Endothelial cell of umbilical vein (primary cell): ENCODE measurements around the gene PTPN13. TPM values are rescaled to one million over a fixed set of nuclear protein-coding genes. Genes with fewer than 3 reads are reported as not detected.

Experiments
- BruUV-seq: library from RNA; stranded (reverse); fragments of 400-500 nt; replicated peaks from 2 replicates; lab custom pipeline; 2021; lab: Mats Ljungman, UMichigan
- CTCF ChIA-PET: fragments of 300-600, 350-600 bp; sonication (Branson Sonifier 250); formaldehyde crosslinking; loops from one replicate; lab custom pipeline; 2021; ENCODE audit warnings: antibody characterized with exemption, inconsistent platforms; lab: Charles Lee
- POLR2A ChIA-PET: fragments of 300-600, 350-600 bp; sonication (Branson Sonifier 250); formaldehyde crosslinking; loops from one replicate; lab custom pipeline; 2021; ENCODE audit warnings: antibody characterized with exemption, inconsistent platforms; lab: Charles Lee
- DNase-seq: peaks from one replicate; pipeline ENCODE4 v3.0.0-alpha.2; 2011; ENCODE audit warnings: low read depth, low spot score
- FAIRE-seq: peaks from 2 replicates; lab custom pipeline; 2011; peaks lifted over from hg19 to GRCh38; lab: Jason Lieb, UNC
- H2AFZ ChIP-seq: 2 replicates; pipeline ENCODE4 v1.6.0; 2012; ENCODE audit warnings: low read depth, low read length, control low read depth, inconsistent platforms
- H3K27ac ChIP-seq: 2 replicates; pipeline ENCODE4 v1.5.1; 2011; ENCODE audit warnings: low read depth, mild to moderate bottlenecking, control low read depth, low read length, moderate library complexity; ENCODE audit not compliant: insufficient read depth
- H3K27me3 ChIP-seq, 2 experiments: 2 replicates each; pipeline versions ENCODE4 v1.6.0 to v1.6.1; 2011; ENCODE audit warnings: low read length in 2 of 2, mixed read lengths in 1 of 2; ENCODE audit not compliant: control insufficient read depth in 2 of 2, insufficient read depth in 2 of 2
- H3K36me3 ChIP-seq, 2 experiments: 2 replicates in 1 of 2; 3 replicates in 1 of 2; pipeline ENCODE4 v1.5.1; 2011; ENCODE audit warnings: low read length in 2 of 2, mild to moderate bottlenecking in 1 of 2, moderate library complexity in 1 of 2; ENCODE audit not compliant: control insufficient read depth in 2 of 2, insufficient read depth in 2 of 2; ENCODE audit errors: extremely low read depth in 1 of 2
- H3K4me1 ChIP-seq: 3 replicates; pipeline ENCODE4 v1.5.1; 2011; ENCODE audit warnings: mild to moderate bottlenecking, low read length; ENCODE audit not compliant: control insufficient read depth, insufficient read depth; ENCODE audit errors: extremely low read depth
- H3K4me2 ChIP-seq: 2 replicates; pipeline ENCODE4 v1.6.1; 2011; ENCODE audit warnings: low read length, control low read depth, mixed read lengths; ENCODE audit not compliant: insufficient read depth
- H3K4me3 ChIP-seq, 3 experiments: fragments of 200-600 bp in 1 of 3; sonication (generic), shearing (Covaris generic) in 1 of 3; replicated peaks in 1 of 3; 2 replicates each; pipeline ENCODE4 v1.5.1; 2011 to 2016; ENCODE audit warnings: control low read depth in 3 of 3, low read length in 3 of 3, mild to moderate bottlenecking in 2 of 3, inconsistent platforms in 1 of 3, low read depth in 1 of 3, moderate library complexity in 1 of 3; ENCODE audit not compliant: insufficient read depth in 1 of 3
- H3K79me2 ChIP-seq: 2 replicates; pipeline ENCODE4 v1.6.0; 2012; ENCODE audit warnings: low read length, inconsistent platforms; ENCODE audit not compliant: control insufficient read depth, insufficient read depth
- H3K9ac ChIP-seq: replicated peaks from 2 replicates; pipeline ENCODE3; 2011; ENCODE audit warnings: low read length, control low read depth; ENCODE audit not compliant: insufficient read depth; ENCODE audit errors: extremely low read depth
- H3K9me1 ChIP-seq: replicated peaks from 3 replicates; pipeline ENCODE4 v1.6.0; 2011; ENCODE audit warnings: mild to moderate bottlenecking, low read length; ENCODE audit not compliant: control insufficient read depth, insufficient read depth; ENCODE audit errors: extremely low read depth
- H3K9me3 ChIP-seq: replicated peaks from 2 replicates; pipeline ENCODE4 v1.5.1; 2012; ENCODE audit warnings: low read length, inconsistent platforms; ENCODE audit not compliant: control insufficient read depth, insufficient read depth
- H4K20me1 ChIP-seq: replicated peaks from 2 replicates; pipeline ENCODE3; 2011; ENCODE audit warnings: mild to moderate bottlenecking, low read length; ENCODE audit not compliant: control insufficient read depth, insufficient read depth; ENCODE audit errors: extremely low read depth
- EZH2 ChIP-seq: IDR thresholded peaks from 2 replicates; pipeline ENCODE4 v1.6.1; 2012; ENCODE audit warnings: borderline replicate concordance, low read depth, mild to moderate bottlenecking, moderate library complexity, low read length, inconsistent platforms; ENCODE audit not compliant: severe bottlenecking
- FOS ChIP-seq: IDR thresholded peaks from 2 replicates; pipeline ENCODE4 v1.6.1; 2011; ENCODE audit warnings: mild to moderate bottlenecking, low read length, moderate library complexity, borderline replicate concordance; ENCODE audit not compliant: insufficient read depth
- GATA2 ChIP-seq: IDR thresholded peaks from 2 replicates; pipeline ENCODE4 v1.7.0; 2011; ENCODE audit warnings: low read depth, mild to moderate bottlenecking, moderate library complexity, mixed read lengths, low read length; ENCODE audit not compliant: insufficient read length, insufficient read depth
- JUN ChIP-seq: IDR thresholded peaks from 2 replicates; pipeline ENCODE4 v1.6.1; 2011; ENCODE audit warnings: borderline replicate concordance, low read depth; ENCODE audit not compliant: insufficient read length, insufficient read depth
- MYC ChIP-seq: IDR thresholded peaks from one replicate; pipeline ENCODE4 v1.6.1; 2011; ENCODE audit warnings: mild to moderate bottlenecking, low read depth, low read length
- POLR2A ChIP-seq: IDR thresholded peaks from 2 replicates; pipeline ENCODE4 v1.6.1; 2012; ENCODE audit warnings: low read depth, mild to moderate bottlenecking, control low read depth, low read length
- POLR2AphosphoS5 ChIP-seq: IDR thresholded peaks from 2 replicates; pipeline ENCODE4 v1.6.1; 2012; ENCODE audit warnings: low read depth, mild to moderate bottlenecking, control low read depth, low read length, moderate library complexity; ENCODE audit not compliant: insufficient read depth
- dilution Hi-C: fragments of 300-500 bp; cut with MboI; formaldehyde crosslinking; loops from one replicate; pipeline ENCODE4 v1.15.0; 2019; ENCODE audit warnings: low sequenced_read_pairs; ENCODE audit not compliant: extremely low pct_ligation_motif_present
- intact Hi-C: fragments of 100-400 bp; cut with micrococcal nuclease; formaldehyde crosslinking; loops from one replicate; pipeline ENCODE4 v1.10.0; 2022
- polyA plus RNA-seq, 4 experiments: library from polyadenylated mRNA; depleted of rRNA in 3 of 4; stranded (reverse) in 3 of 4; unstranded in 1 of 4; fragments of >200 nt; gene quantifications; 2 replicates each; pipeline versions ENCODE4 v1.2.1 to v1.2.3, GENCODE V29; 2011 to 2012; ENCODE audit warnings: missing spikeins in 1 of 4
- total RNA-seq: library from RNA; stranded (reverse); gene quantifications from 2 replicates; pipeline ENCODE4 v1.2.3, GENCODE V29; 2021
- TF ChIP-seq, protein P1 (sequence below), 2 donors: IDR thresholded peaks; 1 replicate in 1 of 2; 2 replicates in 1 of 2; pipeline ENCODE4 v1.5.1; 2011; ENCODE audit warnings: low read length in 2 of 2, mild to moderate bottlenecking in 2 of 2, moderate library complexity in 2 of 2, control low read depth in 1 of 2, inconsistent platforms in 1 of 2, low read depth in 1 of 2; ENCODE audit not compliant: insufficient read depth in 1 of 2; ENCODE audit errors: extremely low read depth in 1 of 2
- TF ChIP-seq, protein P2 (sequence below): IDR thresholded peaks from 2 replicates; pipeline ENCODE4 v1.6.1; 2011; ENCODE audit not compliant: insufficient read depth, insufficient read length

The PTPN13 gene
- total and polyA plus RNA-seq, 2 donors (not counting 3 experiments of a cell fraction or from before 2014, with no cell fraction given), result 0.69 to 2.9 TPM

DNA sequence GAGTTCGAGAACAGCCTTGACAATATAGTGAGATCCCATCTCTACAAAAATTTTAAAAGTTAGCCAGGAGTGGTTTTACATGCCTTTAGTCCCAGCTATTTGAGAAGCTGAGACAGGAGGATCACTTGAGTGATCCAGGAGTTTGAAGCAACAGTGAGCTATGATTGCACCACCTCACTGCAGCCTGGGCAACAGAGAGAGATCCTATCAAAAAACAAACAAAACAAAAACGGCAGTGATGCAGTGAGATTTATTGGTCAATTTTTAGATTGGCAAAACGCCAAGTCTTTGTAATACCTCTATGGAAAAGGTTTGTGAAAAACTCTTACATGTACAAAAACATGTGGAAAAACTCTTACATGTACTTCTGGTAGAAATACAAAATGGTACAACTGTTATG lies 91.3 kb downstream of the PTPN13 start:
- no peak for FAIRE-seq
- no peak overlapping the region for H3K4me3 ChIP-seq
- H3K4me1 ChIP-seq, result no peaks in the 10 kb centered on the region
- DNase-seq, result peak; percentile 56
- no TSS peak for BruUV-seq
- H3K79me2 ChIP-seq, result no peaks in the 10 kb centered on the region
- no peaks in the 10 kb centered on the region for H4K20me1 ChIP-seq
- H3K36me3 ChIP-seq, result no peaks in the 10 kb centered on the region
- ChIA-PET CTCF (interaction anchor here (0.7 kb wide), 1 partner anchor 486 kb away, joined by 3 read pairs; no protein-coding TSS in a partner anchor), POLR2A (no interaction called here)
- no peak overlapping the region for H3K27ac ChIP-seq
- H3K9me3 ChIP-seq, result no peaks in the 10 kb centered on the region
- TF ChIP-seq EZH2 (no peak), JUN (no peak), FOS (no peak), POLR2A (no peak), GATA2 (no peak), MYC (no peak), POLR2AphosphoS5 (no peak)
- TF ChIP-seq, protein P1, sequence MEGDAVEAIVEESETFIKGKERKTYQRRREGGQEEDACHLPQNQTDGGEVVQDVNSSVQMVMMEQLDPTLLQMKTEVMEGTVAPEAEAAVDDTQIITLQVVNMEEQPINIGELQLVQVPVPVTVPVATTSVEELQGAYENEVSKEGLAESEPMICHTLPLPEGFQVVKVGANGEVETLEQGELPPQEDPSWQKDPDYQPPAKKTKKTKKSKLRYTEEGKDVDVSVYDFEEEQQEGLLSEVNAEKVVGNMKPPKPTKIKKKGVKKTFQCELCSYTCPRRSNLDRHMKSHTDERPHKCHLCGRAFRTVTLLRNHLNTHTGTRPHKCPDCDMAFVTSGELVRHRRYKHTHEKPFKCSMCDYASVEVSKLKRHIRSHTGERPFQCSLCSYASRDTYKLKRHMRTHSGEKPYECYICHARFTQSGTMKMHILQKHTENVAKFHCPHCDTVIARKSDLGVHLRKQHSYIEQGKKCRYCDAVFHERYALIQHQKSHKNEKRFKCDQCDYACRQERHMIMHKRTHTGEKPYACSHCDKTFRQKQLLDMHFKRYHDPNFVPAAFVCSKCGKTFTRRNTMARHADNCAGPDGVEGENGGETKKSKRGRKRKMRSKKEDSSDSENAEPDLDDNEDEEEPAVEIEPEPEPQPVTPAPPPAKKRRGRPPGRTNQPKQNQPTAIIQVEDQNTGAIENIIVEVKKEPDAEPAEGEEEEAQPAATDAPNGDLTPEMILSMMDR (IDR thresholded peaks at IDR 0.05; ENCODE audit: extremely low read depth in 1 of 2, insufficient read depth in 1 of 2, low read depth in 1 of 2, low read length in 2 of 2), result no peak
- TF ChIP-seq, protein P2, sequence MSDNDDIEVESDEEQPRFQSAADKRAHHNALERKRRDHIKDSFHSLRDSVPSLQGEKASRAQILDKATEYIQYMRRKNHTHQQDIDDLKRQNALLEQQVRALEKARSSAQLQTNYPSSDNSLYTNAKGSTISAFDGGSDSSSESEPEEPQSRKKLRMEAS, result no peak
- intact Hi-C loops, result no loop called here
- dilution Hi-C loops, result no loop called here
- no peak overlapping the region for H2AFZ ChIP-seq
- H3K27me3 ChIP-seq, result no peaks in the 10 kb centered on the region
- no peak overlapping the region for H3K9ac ChIP-seq
- H3K9me1 ChIP-seq, result no peaks in the 10 kb centered on the region
- H3K4me2 ChIP-seq, result no peak overlapping the region
